ENCODE data around the gene OR11L1.

Gene OR11L1

DNA sequence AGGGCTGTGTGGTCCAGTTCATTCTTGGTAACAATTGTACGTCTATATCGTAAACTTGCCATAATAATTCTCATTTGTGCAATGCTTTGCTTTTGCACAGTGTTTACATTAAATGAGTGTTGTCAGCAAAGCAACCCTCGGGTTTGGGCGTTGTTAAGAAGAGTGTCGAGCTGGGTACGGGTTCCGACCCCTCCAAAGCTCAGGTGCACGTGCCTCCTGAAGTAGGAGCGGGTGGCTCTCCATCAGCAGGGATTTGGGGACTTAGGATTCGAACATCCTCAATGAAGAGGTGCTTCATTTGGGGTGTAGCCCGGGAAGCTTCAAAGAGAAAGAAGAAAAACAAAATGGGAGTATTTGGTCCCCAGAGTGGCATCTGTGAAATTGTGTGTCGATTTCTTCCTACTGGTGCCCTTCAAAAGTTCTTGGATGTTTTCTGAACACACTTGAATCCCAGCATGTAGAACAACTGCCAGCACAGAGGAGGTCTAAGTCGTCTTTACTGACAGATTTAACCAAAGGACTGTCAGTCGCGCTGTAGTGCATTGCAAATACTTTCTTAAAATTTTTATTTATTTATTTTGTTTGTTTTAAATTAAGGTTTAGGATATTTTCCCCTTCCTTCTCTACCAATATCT, 16.4 kb upstream of the OR11L1 start:
- Histone ChIP-seq H3K79me2 (ENCODE audit: insufficient read depth, low read length) (no peaks in the 10 kb centered on the region), H3K9me2 (replicated peaks; ENCODE audit: insufficient read depth, low read length) (no peaks in the 10 kb centered on the region), H3K4me3 (ENCODE audit: insufficient read depth, low read length, poor library complexity, severe bottlenecking) (no peak overlapping the region), H3K4me2 (ENCODE audit: low read depth, low read length, poor library complexity, severe bottlenecking) (no peak overlapping the region), H4K20me1 (ENCODE audit: low read depth, low read length) (no peaks in the 10 kb centered on the region), H2AFZ (ENCODE audit: low read depth, low read length, severe bottlenecking) (no peak overlapping the region), H3K27ac (ENCODE audit: low read depth, low read length) (no peak overlapping the region), H3K36me3 (ENCODE audit: low read length) (no peaks in the 10 kb centered on the region), H3K9me3 (ENCODE audit: insufficient read depth, low read length) (no peaks in the 10 kb centered on the region), H3F3A (ENCODE audit: insufficient read depth) (no peaks in the 10 kb centered on the region), H3K27me3 (ENCODE audit: low read length) (no peaks in the 10 kb centered on the region), H3K9ac (ENCODE audit: low read length) (no peak overlapping the region)
- TF ChIP-seq, protein P1, sequence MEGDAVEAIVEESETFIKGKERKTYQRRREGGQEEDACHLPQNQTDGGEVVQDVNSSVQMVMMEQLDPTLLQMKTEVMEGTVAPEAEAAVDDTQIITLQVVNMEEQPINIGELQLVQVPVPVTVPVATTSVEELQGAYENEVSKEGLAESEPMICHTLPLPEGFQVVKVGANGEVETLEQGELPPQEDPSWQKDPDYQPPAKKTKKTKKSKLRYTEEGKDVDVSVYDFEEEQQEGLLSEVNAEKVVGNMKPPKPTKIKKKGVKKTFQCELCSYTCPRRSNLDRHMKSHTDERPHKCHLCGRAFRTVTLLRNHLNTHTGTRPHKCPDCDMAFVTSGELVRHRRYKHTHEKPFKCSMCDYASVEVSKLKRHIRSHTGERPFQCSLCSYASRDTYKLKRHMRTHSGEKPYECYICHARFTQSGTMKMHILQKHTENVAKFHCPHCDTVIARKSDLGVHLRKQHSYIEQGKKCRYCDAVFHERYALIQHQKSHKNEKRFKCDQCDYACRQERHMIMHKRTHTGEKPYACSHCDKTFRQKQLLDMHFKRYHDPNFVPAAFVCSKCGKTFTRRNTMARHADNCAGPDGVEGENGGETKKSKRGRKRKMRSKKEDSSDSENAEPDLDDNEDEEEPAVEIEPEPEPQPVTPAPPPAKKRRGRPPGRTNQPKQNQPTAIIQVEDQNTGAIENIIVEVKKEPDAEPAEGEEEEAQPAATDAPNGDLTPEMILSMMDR (IDR thresholded peaks at IDR 0.05; ENCODE audit: insufficient read depth, low read length, poor library complexity, severe bottlenecking), result no peak
- no peak for TF ChIP-seq EZH2phosphoT487 (conservative IDR thresholded peaks at IDR 0.05; ENCODE audit: low read length)

DNA sequence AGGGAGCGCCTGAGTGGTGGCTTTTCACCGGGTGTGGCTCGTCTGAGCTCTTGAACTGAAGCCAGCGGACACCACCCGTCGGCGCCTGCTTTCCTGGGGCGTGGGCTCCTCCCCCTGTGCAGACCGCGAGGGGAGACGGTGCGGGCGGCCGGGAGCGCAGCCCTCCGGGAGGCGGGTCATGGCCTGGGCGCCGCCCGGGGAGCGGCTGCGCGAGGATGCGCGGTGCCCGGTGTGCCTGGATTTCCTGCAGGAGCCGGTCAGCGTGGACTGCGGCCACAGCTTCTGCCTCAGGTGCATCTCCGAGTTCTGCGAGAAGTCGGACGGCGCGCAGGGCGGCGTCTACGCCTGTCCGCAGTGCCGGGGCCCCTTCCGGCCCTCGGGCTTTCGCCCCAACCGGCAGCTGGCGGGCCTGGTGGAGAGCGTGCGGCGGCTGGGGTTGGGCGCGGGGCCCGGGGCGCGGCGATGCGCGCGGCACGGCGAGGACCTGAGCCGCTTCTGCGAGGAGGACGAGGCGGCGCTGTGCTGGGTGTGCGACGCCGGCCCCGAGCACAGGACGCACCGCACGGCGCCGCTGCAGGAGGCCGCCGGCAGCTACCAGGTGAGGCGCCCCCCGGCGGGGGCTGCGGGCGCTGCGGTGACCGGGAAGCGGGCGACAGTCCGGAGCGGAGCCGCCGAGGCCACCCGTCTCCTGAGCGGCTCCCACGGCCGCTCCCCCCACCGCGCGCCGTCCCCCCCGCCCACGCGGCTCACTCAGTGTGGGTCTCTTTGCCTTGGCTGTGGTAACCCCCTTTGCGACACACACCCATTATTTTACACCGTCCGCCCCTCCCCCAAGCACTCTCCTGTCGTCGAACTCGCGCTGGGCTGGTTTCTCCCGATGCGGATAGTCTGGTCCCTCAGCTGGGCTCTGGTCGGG, 15.6 kb upstream of the OR11L1 start, which contains the start of gene TRIM58:
Gene TRIM58 (plus strand): TSS at position 119 of the 916 bp plus-strand sequence. CDS start 60 bp downstream, at position 179.
- H3F3A ChIP-seq (ENCODE audit: insufficient read depth), result no peaks in the 10 kb centered on the region
- H3K4me3 ChIP-seq (ENCODE audit: insufficient read depth, low read length, poor library complexity, severe bottlenecking), result no peak within 1 kb of the TSS
- H2AFZ ChIP-seq (ENCODE audit: low read depth, low read length, severe bottlenecking), result no peak within 1 kb of the TSS
- H3K79me2 ChIP-seq (ENCODE audit: insufficient read depth, low read length), result no peaks in the 10 kb centered on the region
- H4K20me1 ChIP-seq (ENCODE audit: low read depth, low read length), result no peaks in the 10 kb centered on the region
- no peak within 1 kb of the TSS for H3K4me2 ChIP-seq (ENCODE audit: low read depth, low read length, poor library complexity, severe bottlenecking)
- H3K27ac ChIP-seq (ENCODE audit: low read depth, low read length), result no peak within 1 kb of the TSS
- H3K36me3 ChIP-seq (ENCODE audit: low read length), result no peaks in the 10 kb centered on the region
- H3K9me3 ChIP-seq (ENCODE audit: insufficient read depth, low read length), result no peaks in the 10 kb centered on the region
- TF ChIP-seq, protein P1 (IDR thresholded peaks at IDR 0.05; ENCODE audit: insufficient read depth, low read length, poor library complexity, severe bottlenecking), result no peak
- H3K27me3 ChIP-seq (ENCODE audit: low read length), result no peaks in the 10 kb centered on the region
- H3K9me2 ChIP-seq (replicated peaks; ENCODE audit: insufficient read depth, low read length), result no peaks in the 10 kb centered on the region
- no peak within 1 kb of the TSS for H3K9ac ChIP-seq (ENCODE audit: low read length)

DNA sequence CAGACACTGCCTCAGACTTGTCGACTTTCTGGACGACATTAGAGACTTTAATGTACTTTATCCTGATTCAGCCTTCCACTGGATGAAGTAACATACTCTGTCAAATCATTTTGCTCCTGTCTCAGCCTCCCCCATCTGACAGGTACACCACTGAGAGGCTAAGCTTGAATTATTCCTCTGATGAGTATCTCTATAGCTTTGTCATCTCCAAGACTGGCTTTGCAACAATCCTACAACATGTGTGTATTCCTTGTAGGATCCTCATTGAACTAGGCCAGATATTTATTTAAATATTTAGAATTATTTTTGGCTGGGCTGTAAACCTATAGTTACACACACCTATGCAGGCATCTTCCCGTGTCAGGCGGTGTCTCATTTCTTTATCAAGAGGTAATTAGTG, 14.2 kb upstream of the OR11L1 start:
- Histone ChIP-seq H3K9me3 (ENCODE audit: insufficient read depth, low read length) (no peaks in the 10 kb centered on the region), H3K9me2 (replicated peaks; ENCODE audit: insufficient read depth, low read length) (no peaks in the 10 kb centered on the region), H3K9ac (ENCODE audit: low read length) (no peak overlapping the region), H3K4me2 (ENCODE audit: low read depth, low read length, poor library complexity, severe bottlenecking) (no peak overlapping the region), H3K27me3 (ENCODE audit: low read length) (no peaks in the 10 kb centered on the region), H3K79me2 (ENCODE audit: insufficient read depth, low read length) (no peaks in the 10 kb centered on the region), H2AFZ (ENCODE audit: low read depth, low read length, severe bottlenecking) (no peak overlapping the region), H3F3A (ENCODE audit: insufficient read depth) (no peaks in the 10 kb centered on the region), H3K4me3 (ENCODE audit: insufficient read depth, low read length, poor library complexity, severe bottlenecking) (no peak overlapping the region), H4K20me1 (ENCODE audit: low read depth, low read length) (no peaks in the 10 kb centered on the region), H3K27ac (ENCODE audit: low read depth, low read length) (no peak overlapping the region), H3K36me3 (ENCODE audit: low read length) (no peaks in the 10 kb centered on the region)
- TF ChIP-seq EZH2phosphoT487 (conservative IDR thresholded peaks at IDR 0.05; ENCODE audit: low read length), result no peak
- TF ChIP-seq, protein P1 (IDR thresholded peaks at IDR 0.05; ENCODE audit: insufficient read depth, low read length, poor library complexity, severe bottlenecking), result no peak
